H9 (cell line): ENCODE data around the gene CDH16. TPM values are rescaled to one million over a fixed set of nuclear protein-coding genes. Genes with fewer than 3 reads are reported as not detected.

Source experiments
- DNase-seq: peaks from one replicate; pipeline ENCODE4 v3.0.0-alpha.2; 2017
- H2AFZ ChIP-seq: one replicate; pipeline ENCODE4 v1.6.1; 2013; ENCODE audit warnings: mild to moderate bottlenecking, low read length, control low read depth, moderate library complexity
- H2AK5ac ChIP-seq: 2 replicates; pipeline ENCODE4 v1.6.1; 2013; ENCODE audit warnings: low read length, control low read depth, mixed read lengths; ENCODE audit not compliant: insufficient read length
- H2BK120ac ChIP-seq: one replicate; pipeline ENCODE4 v1.6.1; 2013; ENCODE audit warnings: low read depth, mild to moderate bottlenecking, low read length, control low read depth, inconsistent platforms; ENCODE audit not compliant: poor library complexity, severe bottlenecking
- H2BK12ac ChIP-seq: 2 replicates; pipeline ENCODE4 v1.6.1; 2013; ENCODE audit warnings: low read length, control low read depth, mixed read lengths, low read depth; ENCODE audit not compliant: insufficient read length
- H2BK15ac ChIP-seq: 2 replicates; pipeline ENCODE4 v1.6.1; 2013; ENCODE audit warnings: low read depth, low read length, control low read depth
- H2BK20ac ChIP-seq: one replicate; pipeline ENCODE4 v1.6.1; 2013; ENCODE audit warnings: low read depth, mild to moderate bottlenecking, low read length, control low read depth, inconsistent platforms; ENCODE audit not compliant: poor library complexity, severe bottlenecking
- H2BK5ac ChIP-seq: 2 replicates; pipeline ENCODE4 v1.6.1; 2013; ENCODE audit warnings: low read length, control low read depth, mixed read lengths; ENCODE audit not compliant: insufficient read length
- H3K14ac ChIP-seq: 2 replicates; pipeline ENCODE4 v1.6.1; 2013; ENCODE audit warnings: low read length, control low read depth; ENCODE audit not compliant: insufficient read depth
- H3K18ac ChIP-seq: 2 replicates; pipeline ENCODE4 v1.6.1; 2013; ENCODE audit warnings: low read depth, mild to moderate bottlenecking, mixed read lengths, low read length, control low read depth; ENCODE audit not compliant: insufficient read length
- H3K23ac ChIP-seq: 2 replicates; pipeline ENCODE4 v1.6.1; 2013; ENCODE audit warnings: low read length, control low read depth, mixed read lengths, low read depth; ENCODE audit not compliant: insufficient read length
- H3K23me2 ChIP-seq: 2 replicates; pipeline ENCODE4 v1.6.1; 2013; ENCODE audit warnings: low read depth, mild to moderate bottlenecking, mixed read lengths, low read length, control low read depth; ENCODE audit not compliant: insufficient read length, poor library complexity, severe bottlenecking
- H3K27ac ChIP-seq: 2 replicates; pipeline ENCODE4 v1.5.1; 2013; ENCODE audit warnings: low read length, control low read depth, mixed read lengths, low read depth; ENCODE audit not compliant: insufficient read length
- H3K27me3 ChIP-seq: 2 replicates; pipeline ENCODE4 v1.6.1; 2013; ENCODE audit warnings: low read length, control low read depth, inconsistent platforms; ENCODE audit not compliant: insufficient read depth
- H3K4ac ChIP-seq: 2 replicates; pipeline ENCODE4 v1.6.1; 2013; ENCODE audit warnings: low read depth, mild to moderate bottlenecking, control low read depth, inconsistent platforms, low read length, moderate library complexity
- H3K4me1 ChIP-seq: 2 replicates; pipeline ENCODE4 v1.6.1; 2013; ENCODE audit warnings: low read length, control low read depth, inconsistent platforms; ENCODE audit not compliant: insufficient read depth
- H3K4me2 ChIP-seq: 2 replicates; pipeline ENCODE4 v1.6.1; 2013; ENCODE audit warnings: low read length, control low read depth, mixed read lengths; ENCODE audit not compliant: insufficient read length, insufficient read depth
- H3K56ac ChIP-seq: 2 replicates; pipeline ENCODE4 v1.6.1; 2013; ENCODE audit warnings: low read depth, mild to moderate bottlenecking, mixed read lengths, low read length, control low read depth; ENCODE audit not compliant: insufficient read length
- H3K79me1 ChIP-seq: 2 replicates; pipeline ENCODE4 v1.6.1; 2013; ENCODE audit warnings: low read depth, mild to moderate bottlenecking, moderate library complexity, low read length, control low read depth, inconsistent platforms; ENCODE audit not compliant: insufficient read depth, poor library complexity, severe bottlenecking
- H3K79me2 ChIP-seq: 2 replicates; pipeline ENCODE4 v1.6.1; 2013; ENCODE audit warnings: low read length, control low read depth, inconsistent platforms; ENCODE audit not compliant: insufficient read depth
- H3K9ac ChIP-seq: 2 replicates; pipeline ENCODE4 v1.6.1; 2013; ENCODE audit warnings: low read length, control low read depth, mixed read lengths; ENCODE audit not compliant: insufficient read length; ENCODE audit errors: extremely low read depth
- H3K9me3 ChIP-seq: one replicate; pipeline ENCODE4 v1.6.1; 2013; ENCODE audit warnings: low read depth, low read length, inconsistent platforms; ENCODE audit not compliant: control insufficient read depth
- H3T11ph ChIP-seq: one replicate; pipeline ENCODE4 v1.6.1; 2013; ENCODE audit warnings: mild to moderate bottlenecking, low read length, control low read depth, inconsistent platforms
- H4K20me1 ChIP-seq: one replicate; pipeline ENCODE4 v1.6.1; 2013; ENCODE audit not compliant: control insufficient read depth, insufficient read length, insufficient read depth
- H4K5ac ChIP-seq: 2 replicates; pipeline ENCODE4 v1.6.1; 2013; ENCODE audit warnings: low read depth, mild to moderate bottlenecking, mixed read lengths, low read length, control low read depth; ENCODE audit not compliant: insufficient read length
- H4K8ac ChIP-seq: replicated peaks from 2 replicates; pipeline ENCODE4 v1.6.1; 2013; ENCODE audit warnings: low read length, control low read depth, mixed read lengths, low read depth; ENCODE audit not compliant: insufficient read length
- H4K91ac ChIP-seq: 2 replicates; pipeline ENCODE4 v1.6.1; 2013; ENCODE audit warnings: low read depth, mild to moderate bottlenecking, moderate library complexity, mixed read lengths, low read length, control low read depth; ENCODE audit not compliant: insufficient read length
- H3K27ac Mint-ChIP-seq, 3 experiments: 2 replicates in 2 of 3; 3 replicates in 1 of 3; pipeline ENCODE4 v1.8.0; 2020 to 2021; ENCODE audit warnings: mixed read lengths in 3 of 3, mild to moderate bottlenecking in 1 of 3, moderate library complexity in 1 of 3
- H3K27me3 Mint-ChIP-seq: 2 replicates; pipeline ENCODE4 v1.8.0; 2021; ENCODE audit warnings: low read depth, mild to moderate bottlenecking, moderate library complexity, mixed read lengths
- H3K36me3 Mint-ChIP-seq, 3 experiments: 2 replicates in 2 of 3; 3 replicates in 1 of 3; pipeline ENCODE4 v1.8.0; 2020 to 2021; ENCODE audit warnings: low read depth in 3 of 3, mixed read lengths in 3 of 3; ENCODE audit not compliant: insufficient read depth in 1 of 3
- H3K4me1 Mint-ChIP-seq, 2 experiments: 2 replicates each; pipeline ENCODE4 v1.8.0; 2020; ENCODE audit warnings: mixed read lengths in 2 of 2
- H3K4me3 Mint-ChIP-seq, 2 experiments: 2 replicates in 1 of 2; 3 replicates in 1 of 2; pipeline ENCODE4 v1.8.0; 2020 to 2021; ENCODE audit warnings: mild to moderate bottlenecking in 2 of 2, mixed read lengths in 2 of 2, moderate library complexity in 1 of 2
- H3K9me3 Mint-ChIP-seq, 2 experiments: 2 replicates in 1 of 2; 3 replicates in 1 of 2; pipeline ENCODE4 v1.8.0; 2020; ENCODE audit warnings: mild to moderate bottlenecking in 2 of 2, mixed read lengths in 2 of 2, moderate library complexity in 1 of 2
- WGBS: extraction: QIAGEN DNeasy Blood & Tissue Kit; methylation state at CpG from one replicate; pipeline ENCODE4 v1.1.7; 2013; ENCODE audit warnings: missing lambda C conversion rate, low lambda C conversion rate, mixed read lengths; ENCODE audit not compliant: insufficient read length; ENCODE audit errors: extremely low coverage; 5-methylcytosine and 5-hydroxymethylcytosine counted together
- total RNA-seq: library from RNA; stranded (reverse); gene quantifications from 2 replicates; pipeline ENCODE4 v1.2.1, GENCODE V29; 2021
- TF ChIP-seq, protein P1 (sequence below): fragments of 200-600 bp; sonication (generic); conservative IDR thresholded peaks from 3 replicates; pipeline ENCODE4 v1.8.0; 2021; ENCODE audit warnings: antibody characterized with exemption, mild to moderate bottlenecking

The CDH16 gene
- total RNA-seq, 1 experiment from 2014 or later, result not detected

DNA sequence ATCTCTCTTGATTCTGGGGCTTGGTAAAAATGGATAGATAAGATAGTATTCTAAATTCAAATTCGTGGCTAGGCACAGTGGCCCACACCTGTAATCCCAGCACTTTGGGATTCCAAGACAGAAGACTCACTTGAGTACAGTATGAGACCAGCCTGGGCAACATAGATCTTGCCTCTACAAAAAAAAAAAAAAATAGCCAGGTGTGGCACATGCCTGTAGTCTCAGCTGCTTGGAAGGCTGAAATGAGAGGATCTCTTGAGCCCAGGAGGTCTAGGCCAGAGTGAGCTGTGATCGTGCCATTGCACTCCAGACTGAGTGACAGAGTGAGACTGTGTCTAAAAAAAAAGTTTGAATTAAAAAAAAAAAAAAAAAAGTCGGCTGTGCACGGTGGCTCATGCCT is 29.1 kb downstream of the CDH16 start:
- H3K9me3 ChIP-seq, result no peaks in the 10 kb centered on the region
- peaks cover 10 to 46% (median 32%) of the 10 kb centered on the region in 3 experiments; a peak in 5 of 7 replicates for H3K36me3 Mint-ChIP-seq

More for the DNA sequence above, 29.1 kb downstream of the CDH16 start:
- no peaks in the 10 kb centered on the region for H3K23me2 ChIP-seq
- TF ChIP-seq, protein P1, sequence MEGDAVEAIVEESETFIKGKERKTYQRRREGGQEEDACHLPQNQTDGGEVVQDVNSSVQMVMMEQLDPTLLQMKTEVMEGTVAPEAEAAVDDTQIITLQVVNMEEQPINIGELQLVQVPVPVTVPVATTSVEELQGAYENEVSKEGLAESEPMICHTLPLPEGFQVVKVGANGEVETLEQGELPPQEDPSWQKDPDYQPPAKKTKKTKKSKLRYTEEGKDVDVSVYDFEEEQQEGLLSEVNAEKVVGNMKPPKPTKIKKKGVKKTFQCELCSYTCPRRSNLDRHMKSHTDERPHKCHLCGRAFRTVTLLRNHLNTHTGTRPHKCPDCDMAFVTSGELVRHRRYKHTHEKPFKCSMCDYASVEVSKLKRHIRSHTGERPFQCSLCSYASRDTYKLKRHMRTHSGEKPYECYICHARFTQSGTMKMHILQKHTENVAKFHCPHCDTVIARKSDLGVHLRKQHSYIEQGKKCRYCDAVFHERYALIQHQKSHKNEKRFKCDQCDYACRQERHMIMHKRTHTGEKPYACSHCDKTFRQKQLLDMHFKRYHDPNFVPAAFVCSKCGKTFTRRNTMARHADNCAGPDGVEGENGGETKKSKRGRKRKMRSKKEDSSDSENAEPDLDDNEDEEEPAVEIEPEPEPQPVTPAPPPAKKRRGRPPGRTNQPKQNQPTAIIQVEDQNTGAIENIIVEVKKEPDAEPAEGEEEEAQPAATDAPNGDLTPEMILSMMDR, result no peak
- no peak overlapping the region for H3K4me3 Mint-ChIP-seq
- no peak for DNase-seq
- no peak overlapping the region for H3T11ph ChIP-seq
- H3K56ac ChIP-seq, result no peak overlapping the region
- no peak overlapping the region for H2AFZ ChIP-seq
- H3K4me1 ChIP-seq, result no peaks in the 10 kb centered on the region
- H2AK5ac ChIP-seq, result no peak overlapping the region
- no peaks in the 10 kb centered on the region for H3K79me1 ChIP-seq
- H3K14ac ChIP-seq, result no peak overlapping the region
- no peak overlapping the region for H3K27ac ChIP-seq
- no peak overlapping the region for H2BK12ac ChIP-seq
- H4K5ac ChIP-seq, result no peak overlapping the region
- H3K27ac Mint-ChIP-seq, result no peak overlapping the region; a peak in 1 of 7 replicates
- no peak overlapping the region for H3K9ac ChIP-seq
- 0 out of 4 replicates have a peak, but pooled peaks cover 2 to 3% of the 10 kb centered on the region in 2 experiments for H3K4me1 Mint-ChIP-seq
- H3K9me3 Mint-ChIP-seq, result no peaks in the 10 kb centered on the region
- WGBS, result no CpG with 5 or more reads among the region's 4 CpGs
- H2BK120ac ChIP-seq, result no peak overlapping the region
- H3K18ac ChIP-seq, result no peak overlapping the region
- no peak overlapping the region for H4K91ac ChIP-seq
- H2BK5ac ChIP-seq, result no peak overlapping the region
- no peaks in the 10 kb centered on the region for H4K20me1 ChIP-seq
- H3K27me3 Mint-ChIP-seq, result no peaks in the 10 kb centered on the region
- H3K27me3 ChIP-seq, result no peaks in the 10 kb centered on the region
- H3K4ac ChIP-seq, result no peak overlapping the region
- no peak overlapping the region for H4K8ac ChIP-seq
- H3K4me2 ChIP-seq, result no peak overlapping the region
- no peak overlapping the region for H2BK15ac ChIP-seq
- H2BK20ac ChIP-seq, result no peak overlapping the region
- H3K23ac ChIP-seq, result no peak overlapping the region
- H3K79me2 ChIP-seq, result no peaks in the 10 kb centered on the region
